Measurements from ENCODE around the gene FADS2. TPM values are rescaled to one million over a fixed set of nuclear protein-coding genes. Genes with fewer than 3 reads are reported as not detected.

Gene FADS2
- polyA plus RNA-seq, 1 donor (not counting 4 experiments of a cell fraction or from before 2014, with no cell fraction given), result 196 TPM

DNA sequence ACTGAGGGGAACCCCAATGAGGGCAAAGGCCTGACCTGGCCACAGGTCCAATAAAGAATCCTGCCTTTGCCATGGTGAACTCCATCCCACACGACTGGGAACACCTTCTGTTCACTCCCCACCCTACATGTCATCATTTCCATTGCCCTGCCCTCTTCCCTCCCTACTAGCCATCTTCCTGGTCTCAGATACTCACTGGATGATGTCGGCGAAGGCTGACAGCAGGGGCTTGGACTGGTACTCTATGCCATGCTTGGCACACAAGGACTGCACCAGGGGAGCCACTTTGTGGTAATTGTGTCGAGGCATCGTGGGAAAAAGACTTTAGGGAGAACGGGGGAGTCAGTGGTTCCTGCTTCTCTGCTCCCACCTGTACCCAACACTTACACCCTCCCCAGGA lies 25.5 kb upstream of the FADS2 start:
- H3K36me3 ChIP-seq (ENCODE audit: control insufficient read depth in 2 of 2, extremely low read depth in 1 of 2, insufficient read depth in 2 of 2, low read length in 2 of 2), result peaks cover 6 to 26% of the 10 kb centered on the region in 2 experiments
- DNase-seq (ENCODE audit: low read depth, low spot score) (no peak), FAIRE-seq (no peak)
- no peaks in the 10 kb centered on the region for H4K20me1 ChIP-seq (ENCODE audit: control insufficient read depth, extremely low read depth, insufficient read depth, low read length)
- no peak overlapping the region for H3K9ac ChIP-seq (ENCODE audit: control insufficient read depth, extremely low read depth, insufficient read depth, low read length)
- no peak overlapping the region for H2AFZ ChIP-seq (ENCODE audit: control insufficient read depth, low read length)
- peaks cover 2% of the 10 kb centered on the region for H3K79me2 ChIP-seq (ENCODE audit: control insufficient read depth, insufficient read depth, low read length)
- no peak overlapping the region for H3K4me3 ChIP-seq (ENCODE audit: control insufficient read depth in 2 of 3, extremely low read depth in 1 of 3, insufficient read depth in 2 of 3, low read depth in 1 of 3, low read length in 3 of 3)
- dilution Hi-C loops (cut with MboI; ENCODE audit: extremely low pct_ligation_motif_present, low sequenced_read_pairs), result no loop called here
- H3K4me2 ChIP-seq (ENCODE audit: control insufficient read depth, extremely low read depth, insufficient read depth, low read depth, low read length), result no peak overlapping the region
- H3K9me1 ChIP-seq (ENCODE audit: control insufficient read depth, extremely low read depth, insufficient read depth, low read length), result peaks cover 3% of the 10 kb centered on the region
- no peak overlapping the region for H3K27ac ChIP-seq (ENCODE audit: control insufficient read depth, insufficient read depth, low read length)
- H3K27me3 ChIP-seq (ENCODE audit: control insufficient read depth, extremely low read depth, insufficient read depth, low read length), result no peaks in the 10 kb centered on the region
- H3K4me1 ChIP-seq (ENCODE audit: control insufficient read depth, extremely low read depth, insufficient read depth, low read length), result no peaks in the 10 kb centered on the region
- TF ChIP-seq, protein P1, sequence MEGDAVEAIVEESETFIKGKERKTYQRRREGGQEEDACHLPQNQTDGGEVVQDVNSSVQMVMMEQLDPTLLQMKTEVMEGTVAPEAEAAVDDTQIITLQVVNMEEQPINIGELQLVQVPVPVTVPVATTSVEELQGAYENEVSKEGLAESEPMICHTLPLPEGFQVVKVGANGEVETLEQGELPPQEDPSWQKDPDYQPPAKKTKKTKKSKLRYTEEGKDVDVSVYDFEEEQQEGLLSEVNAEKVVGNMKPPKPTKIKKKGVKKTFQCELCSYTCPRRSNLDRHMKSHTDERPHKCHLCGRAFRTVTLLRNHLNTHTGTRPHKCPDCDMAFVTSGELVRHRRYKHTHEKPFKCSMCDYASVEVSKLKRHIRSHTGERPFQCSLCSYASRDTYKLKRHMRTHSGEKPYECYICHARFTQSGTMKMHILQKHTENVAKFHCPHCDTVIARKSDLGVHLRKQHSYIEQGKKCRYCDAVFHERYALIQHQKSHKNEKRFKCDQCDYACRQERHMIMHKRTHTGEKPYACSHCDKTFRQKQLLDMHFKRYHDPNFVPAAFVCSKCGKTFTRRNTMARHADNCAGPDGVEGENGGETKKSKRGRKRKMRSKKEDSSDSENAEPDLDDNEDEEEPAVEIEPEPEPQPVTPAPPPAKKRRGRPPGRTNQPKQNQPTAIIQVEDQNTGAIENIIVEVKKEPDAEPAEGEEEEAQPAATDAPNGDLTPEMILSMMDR (optimal IDR thresholded peaks at IDR 0.05 in 1 of 3, IDR thresholded peaks at IDR 0.05 in 1 of 3, conservative IDR thresholded peaks at IDR 0.05 in 1 of 3; ENCODE audit: extremely low read depth in 1 of 3, insufficient read depth in 2 of 3, low read length in 3 of 3), result no peak
- TF ChIP-seq EZH2 (IDR thresholded peaks at IDR 0.05; ENCODE audit: low read length), result no peak
- H3K9me3 ChIP-seq (ENCODE audit: control insufficient read depth, low read depth, low read length), result no peaks in the 10 kb centered on the region

DNA sequence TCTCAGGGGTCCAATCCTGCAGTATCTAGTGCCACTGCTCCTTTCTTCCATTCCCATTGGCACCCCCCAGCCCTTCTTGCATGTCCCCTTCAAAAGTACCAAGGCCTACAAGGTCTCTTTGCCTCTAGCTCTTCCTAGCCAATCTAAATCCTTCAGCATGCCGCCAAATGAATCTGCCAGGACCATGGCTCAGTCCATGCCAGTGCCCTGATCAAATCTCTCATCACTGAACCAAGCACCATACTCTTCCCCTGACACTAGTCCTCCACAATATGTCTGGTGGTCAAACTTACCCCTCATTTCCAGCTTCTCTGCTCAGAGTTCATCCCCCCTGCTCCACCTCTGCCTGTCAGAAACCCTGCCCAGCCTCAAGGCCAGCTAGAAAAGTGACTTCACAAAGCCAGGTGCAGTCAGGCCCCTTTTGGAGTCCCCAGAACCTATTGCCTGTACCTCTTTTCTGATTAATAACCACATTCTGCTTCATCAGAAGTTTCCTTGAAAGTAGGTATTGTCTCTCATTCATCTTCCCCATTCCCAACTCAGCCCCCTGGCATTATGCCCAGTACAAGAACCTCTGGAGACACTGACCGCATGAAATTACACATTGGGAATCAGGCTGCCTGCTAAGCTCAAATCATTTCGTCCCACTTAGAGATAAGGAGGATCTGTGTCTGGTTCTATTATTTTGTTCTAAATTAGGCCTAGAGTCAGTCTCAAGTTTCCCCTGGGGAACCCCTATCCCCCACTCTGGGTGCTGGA lies 24.0 kb upstream of the FADS2 start:
- no peak overlapping the region for H3K9ac ChIP-seq (ENCODE audit: control insufficient read depth, extremely low read depth, insufficient read depth, low read length)
- peaks cover 6 to 26% of the 10 kb centered on the region in 2 experiments for H3K36me3 ChIP-seq (ENCODE audit: control insufficient read depth in 2 of 2, extremely low read depth in 1 of 2, insufficient read depth in 2 of 2, low read length in 2 of 2)
- H2AFZ ChIP-seq (ENCODE audit: control insufficient read depth, low read length), result no peak overlapping the region
- no peak overlapping the region for H3K4me2 ChIP-seq (ENCODE audit: control insufficient read depth, extremely low read depth, insufficient read depth, low read depth, low read length)
- no peak overlapping the region for H3K4me3 ChIP-seq (ENCODE audit: control insufficient read depth in 2 of 3, extremely low read depth in 1 of 3, insufficient read depth in 2 of 3, low read depth in 1 of 3, low read length in 3 of 3)
- dilution Hi-C loops (cut with MboI; ENCODE audit: extremely low pct_ligation_motif_present, low sequenced_read_pairs), result no loop called here
- H3K79me2 ChIP-seq (ENCODE audit: control insufficient read depth, insufficient read depth, low read length), result peaks cover 2% of the 10 kb centered on the region
- no peaks in the 10 kb centered on the region for H4K20me1 ChIP-seq (ENCODE audit: control insufficient read depth, extremely low read depth, insufficient read depth, low read length)
- no peaks in the 10 kb centered on the region for H3K4me1 ChIP-seq (ENCODE audit: control insufficient read depth, extremely low read depth, insufficient read depth, low read length)
- FAIRE-seq, result no peak
- TF ChIP-seq, protein P1 (optimal IDR thresholded peaks at IDR 0.05 in 1 of 3, IDR thresholded peaks at IDR 0.05 in 1 of 3, conservative IDR thresholded peaks at IDR 0.05 in 1 of 3; ENCODE audit: extremely low read depth in 1 of 3, insufficient read depth in 2 of 3, low read length in 3 of 3), result no peak
- no peak for TF ChIP-seq EZH2 (IDR thresholded peaks at IDR 0.05; ENCODE audit: low read length)
- H3K27ac ChIP-seq (ENCODE audit: control insufficient read depth, insufficient read depth, low read length), result no peak overlapping the region
- H3K27me3 ChIP-seq (ENCODE audit: control insufficient read depth, extremely low read depth, insufficient read depth, low read length), result no peaks in the 10 kb centered on the region
- no peak for DNase-seq (ENCODE audit: low read depth, low spot score)
- H3K9me3 ChIP-seq (ENCODE audit: control insufficient read depth, low read depth, low read length), result no peaks in the 10 kb centered on the region
- H3K9me1 ChIP-seq (ENCODE audit: control insufficient read depth, extremely low read depth, insufficient read depth, low read length), result peaks cover 3% of the 10 kb centered on the region
